HS-5 (cell line): ENCODE results near the gene FAM174A.
"Not testable (repeated sequence)": the region's sequence is repeated elsewhere in the genome, so short reads cannot be mapped to it uniquely, and the experiment has no call there.

Experiments
- DNase-seq: peaks from one replicate; pipeline ENCODE4 v3.0.0-alpha.2; 2012; ENCODE audit warnings: low read depth

FAM174A gene

GRCh38 chr5:100576217-100576751 lies 41.1 kb downstream of the FAM174A start:
- no peak for DNase-seq

- DNase-seq = no peak
These were observed 42.3 kb downstream of the FAM174A start for GRCh38 chr5:100577506-100577905.

GRCh38 chr5:100584069-100584468 lies 48.9 kb downstream of the FAM174A start:
- no peak for DNase-seq

GRCh38 chr5:100584889-100585288 lies 49.7 kb downstream of the FAM174A start:
- no peak for DNase-seq

- DNase-seq = no peak
These were observed 55.7 kb downstream of the FAM174A start for GRCh38 chr5:100590867-100591266.

- DNase-seq = peak; percentile 81
These were observed 60.1 kb downstream of the FAM174A start for GRCh38 chr5:100595152-100595811.

GRCh38 chr5:100595812-100596173 lies 60.6 kb downstream of the FAM174A start:
- peak; percentile 3 for DNase-seq

- no peak for DNase-seq
These were observed 63.3 kb downstream of the FAM174A start for GRCh38 chr5:100598446-100598845.

- no peak for DNase-seq
These were observed 65.3 kb downstream of the FAM174A start for GRCh38 chr5:100600298-100600994.

GRCh38 chr5:100603141-100603540 lies 68.0 kb downstream of the FAM174A start:
- no peak for DNase-seq

- DNase-seq = not testable (repeated sequence)
These were observed 68.8 kb downstream of the FAM174A start for GRCh38 chr5:100604021-100604420.

- DNase-seq = no peak
These were observed 74.4 kb downstream of the FAM174A start for GRCh38 chr5:100609594-100609993.

- DNase-seq = no peak
These were observed 79.1 kb downstream of the FAM174A start for GRCh38 chr5:100614308-100614707.

GRCh38 chr5:100615362-100615761 lies 80.2 kb downstream of the FAM174A start:
- no peak for DNase-seq

GRCh38 chr5:100616291-100616690 lies 81.1 kb downstream of the FAM174A start:
- DNase-seq = no peak

GRCh38 chr5:100616981-100617380 lies 81.8 kb downstream of the FAM174A start:
- DNase-seq = no peak

- no peak for DNase-seq
These were observed 88.5 kb downstream of the FAM174A start for GRCh38 chr5:100623719-100624118.

GRCh38 chr5:100634937-100635534 lies 99.9 kb downstream of the FAM174A start:
- no peak for DNase-seq
